IPS DF 6.9 (cell line): Measurements from ENCODE around the gene CES2.

Experiments
- DNase-seq: peaks from one replicate; pipeline ENCODE4 v3.0.0-alpha.2; 2013; ENCODE audit warnings: low read depth, low spot score
- H3K27ac ChIP-seq: one replicate; pipeline ENCODE4 v1.5.1; 2013; ENCODE audit warnings: low read length, control low read depth
- H3K27me3 ChIP-seq: 2 replicates; pipeline ENCODE4 v1.6.1; 2013; ENCODE audit warnings: mild to moderate bottlenecking, low read length; ENCODE audit not compliant: control insufficient read depth, insufficient read depth
- H3K36me3 ChIP-seq: 2 replicates; pipeline ENCODE4 v1.6.1; 2013; ENCODE audit warnings: low read length; ENCODE audit not compliant: control insufficient read depth, insufficient read depth
- H3K4me1 ChIP-seq: 2 replicates; pipeline ENCODE4 v1.6.1; 2013; ENCODE audit warnings: low read length; ENCODE audit not compliant: control insufficient read depth, insufficient read depth
- H3K4me3 ChIP-seq: 2 replicates; pipeline ENCODE4 v1.5.1; 2013; ENCODE audit warnings: mild to moderate bottlenecking, low read length
- H3K9me3 ChIP-seq: 2 replicates; pipeline ENCODE4 v1.6.1; 2013; ENCODE audit warnings: low read length, inconsistent platforms; ENCODE audit not compliant: control insufficient read depth, insufficient read depth
- WGBS: extraction: QIAGEN DNeasy Blood & Tissue Kit; methylation state at CpG from one replicate; pipeline ENCODE4 v1.1.7; 2013; ENCODE audit warnings: mixed read lengths, missing lambda C conversion rate; ENCODE audit not compliant: insufficient read length, insufficient coverage; 5-methylcytosine and 5-hydroxymethylcytosine counted together

Gene CES2

DNA sequence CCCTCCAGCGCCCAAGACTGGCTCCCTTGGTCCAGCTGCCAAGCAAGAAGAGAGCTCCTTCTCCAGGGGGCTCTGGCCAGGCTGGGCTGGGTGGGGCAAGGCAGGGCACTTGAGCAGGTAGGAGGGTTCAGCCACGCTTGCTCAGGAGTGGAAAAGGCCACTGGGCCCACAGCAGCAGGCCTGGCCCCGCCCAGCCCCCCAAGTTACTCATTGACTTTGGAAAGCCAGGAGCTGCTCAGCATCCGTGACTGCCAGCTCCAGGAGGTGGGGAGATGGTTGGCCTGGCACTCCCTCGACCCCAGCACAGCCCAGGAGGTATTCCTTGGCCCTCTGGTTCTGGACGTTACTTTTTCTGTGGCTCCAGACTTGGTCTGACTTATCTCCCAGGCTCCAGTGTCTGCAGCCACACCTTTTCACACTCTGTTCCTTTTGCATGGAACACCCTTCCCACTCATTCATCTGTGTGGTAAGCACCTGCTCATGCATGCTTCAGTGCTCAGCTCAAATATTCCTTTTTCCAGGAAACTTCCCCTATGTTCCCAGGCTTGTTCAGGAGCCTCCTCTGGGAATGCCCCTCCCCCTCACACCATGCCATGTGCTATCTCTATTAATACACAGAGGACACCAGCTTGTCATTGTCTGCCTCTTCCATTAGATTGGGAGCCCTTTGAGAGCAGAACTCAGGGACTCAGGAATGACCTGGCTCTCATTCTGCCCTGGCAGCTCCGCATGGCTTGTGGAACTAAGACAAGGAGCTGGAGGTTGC lies 16.3 kb upstream of the CES2 start, which contains the start of gene CDH16:
TSS of gene CDH16 (minus strand) at position 83 of the 766 bp plus-strand sequence. CDS start 820 bp downstream, outside the sequence.
- Histone ChIP-seq H3K36me3 (no peaks in the 10 kb centered on the region), H3K27ac (no peak within 1 kb of the TSS), H3K4me1 (no peaks in the 10 kb centered on the region), H3K27me3 (peaks cover 2% of the 10 kb centered on the region; the same call in 1 of the 2 replicates), H3K4me3 (no peak within 1 kb of the TSS), H3K9me3 (no peaks in the 10 kb centered on the region)
- no peak for DNase-seq
- WGBS, result no CpG with 5 or more reads among the region's 7 CpGs

DNA sequence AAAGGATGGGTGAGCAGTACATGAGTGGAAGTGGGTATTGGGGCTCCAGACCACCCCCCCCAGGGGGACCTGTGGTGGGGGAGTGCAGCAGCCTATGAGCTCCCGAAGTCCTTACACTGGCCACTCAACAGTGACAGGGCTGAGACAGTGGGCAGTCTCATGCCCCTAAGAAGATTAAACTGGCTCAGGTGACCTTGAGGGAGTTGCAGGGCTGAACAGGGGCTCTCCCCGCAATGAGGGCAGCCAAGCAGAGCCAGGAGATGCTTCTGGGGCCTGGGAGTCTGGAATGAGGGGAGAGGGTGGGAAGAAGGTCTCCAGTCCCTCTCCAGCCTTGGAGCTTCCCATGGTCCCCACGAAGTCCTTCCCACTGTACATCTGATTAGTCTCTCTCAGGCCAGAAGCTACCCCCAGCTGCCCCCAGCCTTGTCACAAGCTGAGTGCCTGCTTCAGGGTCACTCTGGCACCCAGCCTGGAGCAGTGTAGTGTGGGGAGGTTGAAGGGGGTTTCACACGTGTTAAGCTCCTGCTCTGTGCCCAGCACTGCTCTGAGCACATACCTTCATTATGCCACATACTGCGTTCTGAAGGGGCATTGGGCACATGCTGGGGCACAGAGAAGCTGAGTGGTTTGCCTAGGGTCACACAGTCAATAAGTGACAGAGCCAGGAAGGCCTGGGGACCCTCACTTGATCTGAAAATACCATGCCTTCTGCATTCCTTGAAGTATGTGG lies 15.6 kb upstream of the CES2 start:
- H3K36me3 ChIP-seq, result no peaks in the 10 kb centered on the region
- WGBS, result no CpG with 5 or more reads among the region's 5 CpGs
- no peak overlapping the region for H3K27ac ChIP-seq
- no peak for DNase-seq
- no peaks in the 10 kb centered on the region for H3K9me3 ChIP-seq
- H3K27me3 ChIP-seq, result peaks cover 2% of the 10 kb centered on the region; the same call in 1 of the 2 replicates
- no peaks in the 10 kb centered on the region for H3K4me1 ChIP-seq
- no peak overlapping the region for H3K4me3 ChIP-seq

DNA sequence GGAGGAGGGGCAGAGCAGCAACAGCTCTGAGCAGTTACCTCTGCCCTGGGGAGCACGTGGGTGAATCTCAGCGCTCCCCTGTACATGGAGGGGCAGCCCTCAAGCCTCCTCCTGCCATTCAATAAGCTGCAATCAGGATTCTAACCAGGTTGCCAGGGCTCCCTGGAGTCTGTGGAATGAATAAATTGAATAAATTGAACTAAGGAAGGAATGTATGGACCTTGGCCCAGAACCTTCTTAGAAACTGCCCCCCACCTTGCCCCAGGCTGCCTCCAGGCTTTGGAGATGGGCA lies 15.1 kb upstream of the CES2 start:
- no peak for DNase-seq
- Histone ChIP-seq H3K4me1 (no peaks in the 10 kb centered on the region), H3K27me3 (peaks cover 3% of the 10 kb centered on the region; the same call in 1 of the 2 replicates), H3K9me3 (no peaks in the 10 kb centered on the region), H3K36me3 (no peaks in the 10 kb centered on the region), H3K27ac (no peak overlapping the region), H3K4me3 (no peak overlapping the region)
- no CpG with 5 or more reads among the region's 2 CpGs for WGBS

DNA sequence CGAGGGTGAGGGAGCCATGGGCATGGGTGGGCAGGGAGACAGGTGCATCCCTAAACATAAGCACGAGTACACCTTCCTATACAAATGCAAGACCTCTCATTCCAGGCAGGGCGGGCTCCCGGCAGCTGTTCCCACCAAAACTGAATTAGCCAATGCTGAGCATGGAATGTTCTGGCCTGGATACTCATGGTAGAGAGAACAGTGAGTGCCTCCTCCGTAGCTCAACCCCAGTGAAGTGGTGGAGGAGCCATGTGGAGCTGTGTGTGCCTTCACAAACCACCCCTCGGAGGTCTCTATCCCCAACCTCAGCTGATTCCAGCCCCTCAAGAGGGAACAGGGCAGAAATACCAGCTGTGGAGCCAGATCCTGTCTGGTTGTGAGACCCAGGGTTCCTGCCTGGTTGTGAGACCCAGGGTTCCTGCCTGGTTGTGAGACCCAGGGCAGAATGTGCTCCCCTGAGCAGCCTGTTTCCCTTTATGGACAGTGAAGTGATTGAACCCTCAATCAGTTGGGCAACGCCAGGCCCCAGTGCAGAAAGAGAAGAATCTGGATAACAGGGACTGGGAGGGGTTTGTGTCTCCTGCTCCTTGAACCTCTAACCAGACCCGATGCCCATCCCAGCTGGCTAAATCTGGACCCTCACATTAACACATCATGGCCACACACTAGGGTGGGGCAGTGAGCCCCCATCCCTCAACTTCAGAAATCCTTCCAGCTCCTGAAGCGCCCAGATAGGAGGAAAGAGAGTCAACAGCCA lies 14.2 kb upstream of the CES2 start:
- Histone ChIP-seq H3K9me3 (no peaks in the 10 kb centered on the region), H3K4me3 (no peak overlapping the region), H3K27me3 (peaks cover 11% of the 10 kb centered on the region), H3K36me3 (no peaks in the 10 kb centered on the region), H3K4me1 (no peaks in the 10 kb centered on the region), H3K27ac (no peak overlapping the region)
- no CpG with 5 or more reads among the region's 9 CpGs for WGBS
- DNase-seq, result no peak

DNA sequence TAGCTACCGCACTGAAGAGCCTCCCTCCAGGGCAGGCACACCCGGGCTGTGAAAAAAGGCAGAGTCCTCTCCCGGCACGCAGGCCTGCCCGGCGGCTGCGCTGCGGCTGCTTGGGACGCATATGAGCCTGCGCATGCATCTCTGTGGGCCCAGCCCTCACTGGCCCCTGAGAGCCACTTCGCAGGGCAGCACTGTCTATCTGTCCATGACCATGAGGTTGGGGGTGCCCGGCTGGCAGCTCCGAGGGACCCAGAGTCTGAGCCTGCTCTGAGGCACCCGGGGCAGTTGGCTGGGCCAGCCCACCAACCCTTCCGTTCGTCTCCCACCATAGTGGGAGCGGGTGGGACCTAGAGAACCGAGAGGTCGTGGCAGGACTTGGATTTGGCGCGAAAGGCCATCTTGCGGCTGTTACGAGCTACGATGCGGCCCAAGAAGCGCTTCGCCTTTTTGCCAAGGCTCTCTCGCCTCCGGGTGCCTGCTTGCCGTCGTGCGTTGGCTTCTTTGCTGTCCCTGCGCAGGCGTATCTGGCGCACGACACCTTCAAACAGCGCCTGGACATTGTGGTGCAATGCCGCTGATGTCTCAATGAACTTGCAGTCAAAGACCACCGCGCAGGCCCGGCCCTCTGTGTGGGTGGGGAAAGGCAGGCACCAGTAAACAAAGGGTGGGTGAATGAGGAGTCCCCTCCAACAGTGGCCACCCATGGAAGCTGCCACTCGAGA lies 13.4 kb upstream of the CES2 start:
- H3K4me1 ChIP-seq, result no peaks in the 10 kb centered on the region
- DNase-seq, result no peak
- no peaks in the 10 kb centered on the region for H3K36me3 ChIP-seq
- no peak overlapping the region for H3K4me3 ChIP-seq
- no CpG with 5 or more reads among the region's 42 CpGs for whole genome bisulfite sequencing
- peaks cover 14% of the 10 kb centered on the region for H3K27me3 ChIP-seq
- no peaks in the 10 kb centered on the region for H3K9me3 ChIP-seq
- no peak overlapping the region for H3K27ac ChIP-seq

DNA sequence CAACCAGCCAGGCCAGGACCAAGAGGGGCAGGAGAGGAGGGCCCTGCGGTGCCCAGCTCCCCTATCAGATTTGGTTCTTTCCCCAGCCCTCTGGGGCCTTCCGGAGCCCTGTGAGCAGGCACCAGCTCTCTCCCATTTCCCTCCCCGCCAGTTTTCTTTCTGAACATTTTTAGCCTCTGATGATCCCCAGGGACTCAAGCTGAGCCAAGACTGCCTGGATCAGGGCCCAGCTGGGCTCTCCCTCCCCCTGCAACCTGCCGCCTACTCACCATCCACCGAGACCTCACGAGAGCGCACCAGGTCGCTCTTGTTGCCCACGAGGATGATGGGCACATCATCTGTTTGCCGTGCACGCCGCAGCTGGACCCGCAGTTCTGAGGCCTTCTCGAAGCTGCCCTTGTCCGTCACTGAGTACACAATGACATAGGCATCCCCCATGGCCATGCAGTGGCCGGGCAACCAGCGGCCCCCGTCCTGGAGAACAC lies 12.0 kb upstream of the CES2 start:
- Histone ChIP-seq H3K9me3 (no peaks in the 10 kb centered on the region), H3K4me1 (no peaks in the 10 kb centered on the region), H3K27ac (no peak overlapping the region), H3K36me3 (no peaks in the 10 kb centered on the region), H3K4me3 (no peak overlapping the region), H3K27me3 (peaks cover 14% of the 10 kb centered on the region)
- no CpG with 5 or more reads among the region's 18 CpGs for WGBS
- DNase-seq, result no peak

DNA sequence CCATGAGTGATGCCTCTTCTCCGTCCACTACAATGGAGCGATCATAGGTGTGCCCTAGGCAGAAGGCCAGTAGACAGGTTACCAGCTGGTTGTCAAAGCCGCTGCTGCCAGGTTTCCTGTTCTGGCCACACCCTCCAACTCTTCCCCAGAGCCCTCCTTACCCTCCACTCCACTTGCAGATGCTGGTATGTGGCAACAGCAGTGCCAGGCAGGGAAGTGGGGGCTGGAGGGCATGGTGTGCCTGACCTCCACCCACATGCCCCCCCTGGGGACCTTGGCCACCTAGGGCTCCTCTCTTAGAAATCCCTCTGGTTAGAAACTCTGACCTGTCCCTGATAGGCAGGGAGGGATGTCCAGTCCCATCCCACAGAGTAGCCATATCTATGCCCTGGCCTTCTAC lies 11.4 kb upstream of the CES2 start:
- H3K4me1 ChIP-seq, result no peaks in the 10 kb centered on the region
- DNase-seq, result no peak
- WGBS, result no CpG with 5 or more reads among the region's 3 CpGs
- no peaks in the 10 kb centered on the region for H3K9me3 ChIP-seq
- H3K27ac ChIP-seq, result no peak overlapping the region
- no peak overlapping the region for H3K4me3 ChIP-seq
- H3K27me3 ChIP-seq, result peaks cover 14% of the 10 kb centered on the region
- H3K36me3 ChIP-seq, result no peaks in the 10 kb centered on the region

DNA sequence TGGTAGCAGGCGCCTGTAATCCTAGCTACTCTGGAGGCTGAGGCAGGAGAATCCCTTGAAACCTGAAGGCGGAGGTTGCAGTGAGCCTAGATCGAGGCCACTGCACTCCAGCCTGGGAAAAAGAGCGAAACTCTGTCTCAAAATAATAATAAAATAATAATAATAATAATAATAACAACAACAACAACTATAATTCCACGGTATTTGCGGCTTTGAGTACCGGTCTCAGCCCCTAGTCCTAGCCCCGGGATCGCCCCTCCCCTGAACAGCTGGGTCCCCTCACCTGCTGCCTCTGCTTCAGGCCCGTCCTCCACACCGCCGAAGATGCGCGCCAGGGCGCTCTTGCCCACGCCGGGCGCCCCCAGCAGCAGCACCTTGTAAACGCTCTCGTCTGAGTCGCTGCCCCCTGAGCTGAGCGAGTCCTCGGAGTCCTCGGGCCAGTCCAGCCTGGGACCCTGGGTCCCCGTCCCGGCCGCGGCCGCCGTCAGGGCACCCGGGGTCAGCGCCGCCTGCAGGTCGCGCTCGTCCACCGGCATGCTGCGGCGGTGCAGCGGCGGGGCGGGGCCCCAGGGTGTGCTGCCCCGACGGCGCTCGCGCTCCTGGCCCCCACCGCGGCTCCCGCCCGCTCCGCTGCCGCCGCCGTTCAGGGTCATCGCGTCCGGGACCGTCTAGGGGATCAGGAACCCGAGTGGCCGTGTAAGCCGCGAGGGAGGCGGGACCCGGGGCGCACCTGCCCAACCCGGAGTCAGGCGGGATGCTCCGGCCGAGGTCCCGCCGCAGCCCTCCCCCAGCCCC lies 10.6 kb upstream of the CES2 start:
- no peaks in the 10 kb centered on the region for H3K9me3 ChIP-seq
- H3K27me3 ChIP-seq, result peaks cover 14% of the 10 kb centered on the region
- H3K4me1 ChIP-seq, result no peaks in the 10 kb centered on the region
- WGBS, result no CpG with 5 or more reads among the region's 72 CpGs
- peak overlapping the region; percentile 39; the same call in 1 of the 2 replicates for H3K4me3 ChIP-seq
- no peak for DNase-seq
- H3K36me3 ChIP-seq, result no peaks in the 10 kb centered on the region
- H3K27ac ChIP-seq, result no peak overlapping the region

DNA sequence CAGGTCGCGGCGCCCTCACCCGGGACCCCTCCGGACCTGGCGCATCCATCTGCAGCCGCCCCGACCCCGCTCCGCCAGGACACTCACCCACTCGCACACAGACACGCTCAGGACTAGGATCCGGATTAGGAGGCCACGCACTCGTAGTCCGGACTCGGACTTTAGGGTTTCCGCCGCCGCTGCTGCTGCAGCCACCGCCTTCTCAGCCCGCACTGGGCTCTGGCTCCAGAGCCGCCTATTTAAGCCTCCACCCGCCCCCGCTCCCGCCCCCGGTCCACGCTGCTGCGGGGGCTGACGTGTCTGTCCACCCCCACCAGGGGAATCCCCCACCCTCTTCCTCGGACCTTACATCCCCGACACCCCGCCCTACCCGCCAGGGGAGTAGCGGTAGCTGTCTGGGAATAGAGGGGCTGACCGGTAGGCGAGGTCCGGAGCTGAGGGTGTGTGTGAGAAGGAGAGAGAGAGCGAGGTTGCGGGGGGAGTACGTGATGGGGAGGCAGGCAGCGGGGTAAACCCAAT lies 9.9 kb upstream of the CES2 start, which contains the start of gene RRAD:
TSS of gene RRAD (minus strand) at position 214 of the 519 bp plus-strand sequence. CDS start 356 bp downstream, outside the sequence.
- no CpG with 5 or more reads among the region's 42 CpGs for WGBS
- Histone ChIP-seq H3K9me3 (no peaks in the 10 kb centered on the region), H3K36me3 (no peaks in the 10 kb centered on the region), H3K27me3 (peaks cover 14% of the 10 kb centered on the region), H3K4me1 (no peaks in the 10 kb centered on the region), H3K4me3 (peak within 1 kb of the TSS; percentile 39; the same call in 1 of the 2 replicates), H3K27ac (no peak within 1 kb of the TSS)
- DNase-seq, result no peak
